CD4-positive, alpha-beta T cell (primary cell): Measurements from ENCODE around the gene ST3GAL2. TPM values are rescaled to one million over a fixed set of nuclear protein-coding genes. Genes with fewer than 3 reads are reported as not detected.
A peak's percentile ranks its signal among the peaks of the same experiment; 100 is the strongest.

ENCODE experiments used
- ATAC-seq: fragments of 200-7000 bp; cut with Tn5 transposase; one replicate; pipeline ENCODE4 v1.10.0; 2022; ENCODE audit warnings: mild to moderate bottlenecking; ENCODE audit not compliant: poor library complexity
- CTCF ChIA-PET: fragments of 350-600 bp; sonication (Branson Sonifier 250); formaldehyde crosslinking; loops from one replicate; lab custom pipeline; 2021; ENCODE audit warnings: antibody characterized with exemption, inconsistent platforms; lab: Charles Lee
- POLR2A ChIA-PET: fragments of 350-600 bp; sonication (Branson Sonifier 250); formaldehyde crosslinking; loops from one replicate; lab custom pipeline; 2021; ENCODE audit warnings: antibody characterized with exemption, inconsistent platforms; lab: Charles Lee
- DNase-seq, 14 experiments: peaks; one replicate each; pipeline ENCODE4 v3.0.0-alpha.2; 2013 to 2020; ENCODE audit warnings: mixed read lengths in 2 of 14
- H3K27ac ChIP-seq, 2 donors: one replicate each; pipeline versions ENCODE4 v1.5.1 to v1.7.0; 2013; ENCODE audit warnings: low read length in 2 of 2, low read depth in 1 of 2, mild to moderate bottlenecking in 1 of 2
- H3K27me3 ChIP-seq, 2 experiments: 1 replicate in 1 of 2; 2 replicates in 1 of 2; pipeline versions ENCODE4 v1.6.1 to v1.7.0; 2013; ENCODE audit warnings: low read length in 2 of 2, control low read depth in 1 of 2, mild to moderate bottlenecking in 1 of 2, moderate library complexity in 1 of 2; ENCODE audit not compliant: insufficient read depth in 2 of 2, control insufficient read depth in 1 of 2
- H3K36me3 ChIP-seq: one replicate; pipeline ENCODE4 v1.6.1; 2013; ENCODE audit warnings: low read length, control low read depth; ENCODE audit not compliant: insufficient read depth
- H3K4me1 ChIP-seq: one replicate; pipeline ENCODE4 v1.6.1; 2013; ENCODE audit warnings: low read length, control low read depth; ENCODE audit not compliant: insufficient read depth
- H3K4me3 ChIP-seq: one replicate; pipeline ENCODE4 v1.5.1; 2013; ENCODE audit warnings: mild to moderate bottlenecking, low read length, moderate library complexity
- H3K9me3 ChIP-seq, 2 experiments: 1 replicate in 1 of 2; 2 replicates in 1 of 2; pipeline versions ENCODE4 v1.6.1 to v1.7.0; 2013; ENCODE audit warnings: low read length in 2 of 2, mild to moderate bottlenecking in 2 of 2, control low read depth in 1 of 2, moderate library complexity in 1 of 2; ENCODE audit not compliant: control insufficient read depth in 1 of 2, insufficient read depth in 1 of 2
- H3K27ac Mint-ChIP-seq: one replicate; pipeline ENCODE4 v1.8.0; 2020; ENCODE audit warnings: mixed read lengths
- H3K27me3 Mint-ChIP-seq: one replicate; pipeline ENCODE4 v1.8.0; 2021; ENCODE audit warnings: mixed read lengths
- H3K36me3 Mint-ChIP-seq: one replicate; pipeline ENCODE4 v1.8.0; 2021; ENCODE audit warnings: low read depth, mixed read lengths
- H3K4me1 Mint-ChIP-seq: one replicate; pipeline ENCODE4 v1.8.0; 2021; ENCODE audit warnings: low read depth, mixed read lengths
- H3K4me3 Mint-ChIP-seq: one replicate; pipeline ENCODE4 v1.8.0; 2020; ENCODE audit warnings: mild to moderate bottlenecking, mixed read lengths
- H3K9me3 Mint-ChIP-seq: one replicate; pipeline ENCODE4 v1.8.0; 2020; ENCODE audit warnings: mixed read lengths
- CTCF ChIP-seq: fragments of 200-600 bp; IDR thresholded peaks from one replicate; pipeline ENCODE4 v1.8.0; 2022; ENCODE audit warnings: antibody characterized with exemption, mild to moderate bottlenecking
- intact Hi-C, 2 experiments: fragments of 100-400 bp; cut with DNase I in 1 of 2; cut with micrococcal nuclease in 1 of 2; formaldehyde crosslinking; loops; one replicate each; pipeline versions ENCODE4 v1.15.1 to v1.9.0; 2023 to 2025; cut with DNase I, micrococcal nuclease
- total RNA-seq, 174 experiments: library from RNA in 2 of 174; stranded (reverse) in 2 of 174; gene quantifications; one replicate each; pipeline ENCODE4 v1.2.3 and lab custom pipeline; 2021 to 2026

The ST3GAL2 gene
- total RNA-seq, 2 experiments from 2014 or later, result 9.8 to 11.1 TPM

- POLR2A ChIA-PET, result interaction anchor here (0.7 to 2.6 kb wide), 3 partner anchors 29 to 86 kb away, joined by 3 to 21 read pairs (median 4); no protein-coding TSS in a partner anchor
- Mint-ChIP-seq H3K4me1 (peaks cover 84% of the 10 kb centered on the region), H3K27me3 (no peaks in the 10 kb centered on the region), H3K4me3 (peak overlapping the region; percentile 45), H3K36me3 (peaks cover 9% of the 10 kb centered on the region), H3K9me3 (no peaks in the 10 kb centered on the region), H3K27ac (peak overlapping the region; percentile 86)
- CTCF ChIA-PET, result interaction anchor here (1.0 kb wide), 1 partner anchor 16 kb away, joined by 3 read pairs; no protein-coding TSS in a partner anchor
- TF ChIP-seq CTCF, result no peak
- DNase-seq (peak in 1 of 14 experiments; percentile 27), ATAC-seq (no peak)
- Histone ChIP-seq H3K36me3 (peaks cover 6% of the 10 kb centered on the region), H3K9me3 (no peaks in the 10 kb centered on the region), H3K4me3 (no peak overlapping the region), H3K27me3 (no peaks in the 10 kb centered on the region), H3K27ac (no peak overlapping the region), H3K4me1 (peaks cover 75% of the 10 kb centered on the region)
- intact Hi-C loops, result no loop called here
Measured at GRCh38 chr16:70432723-70433457, 6.0 kb downstream of the ST3GAL2 start.

- no peak overlapping the region for H3K27ac ChIP-seq
- POLR2A ChIA-PET, result interaction anchor here (1.0 to 2.6 kb wide), 3 partner anchors 13 to 51 kb away, joined by 3 to 21 read pairs (median 4); no protein-coding TSS in a partner anchor
- CTCF ChIA-PET, result no interaction called here
- TF ChIP-seq CTCF, result no peak
- Mint-ChIP-seq H3K36me3 (peaks cover 5% of the 10 kb centered on the region), H3K9me3 (no peaks in the 10 kb centered on the region), H3K4me1 (peaks cover 84% of the 10 kb centered on the region), H3K27ac (peak overlapping the region; percentile 86), H3K27me3 (no peaks in the 10 kb centered on the region), H3K4me3 (no peak overlapping the region)
- H3K27me3 ChIP-seq, result no peaks in the 10 kb centered on the region
- peaks cover 6% of the 10 kb centered on the region for H3K36me3 ChIP-seq
- no peaks in the 10 kb centered on the region for H3K9me3 ChIP-seq
- intact Hi-C loops, result no loop called here
- no peak for DNase-seq
- ATAC-seq, result no peak
- no peak overlapping the region for H3K4me3 ChIP-seq
- peaks cover 72% of the 10 kb centered on the region for H3K4me1 ChIP-seq
Measured at GRCh38 chr16:70432356-70432722, 6.6 kb downstream of the ST3GAL2 start.

- intact Hi-C loops, result loop anchor here in 1 of 2 experiments (2.0 kb wide), 1 partner anchor 50 kb away; no protein-coding TSS in a partner anchor
- Mint-ChIP-seq H3K4me1 (peaks cover 69% of the 10 kb centered on the region), H3K27me3 (no peaks in the 10 kb centered on the region), H3K4me3 (peak overlapping the region; percentile 61), H3K9me3 (no peaks in the 10 kb centered on the region), H3K27ac (peak overlapping the region; percentile 86), H3K36me3 (peaks cover 4% of the 10 kb centered on the region)
- ChIA-PET CTCF (interaction anchor here (1.0 kb wide), 1 partner anchor 40 kb away, joined by 3 read pairs; no protein-coding TSS in a partner anchor), POLR2A (interaction anchor here (2.6 kb wide), 1 partner anchor 50 kb away, joined by 21 read pairs; no protein-coding TSS in a partner anchor)
- Histone ChIP-seq H3K36me3 (peaks cover 6% of the 10 kb centered on the region), H3K27me3 (no peaks in the 10 kb centered on the region), H3K9me3 (no peaks in the 10 kb centered on the region), H3K4me3 (no peak overlapping the region), H3K27ac (peak overlapping the region; percentile 73 to 79), H3K4me1 (peaks cover 66% of the 10 kb centered on the region)
- peak; percentile 88 for ATAC-seq
- peak in 13 of 14 experiments; percentile 26 to 89 (median 51) for DNase-seq
- no peak for TF ChIP-seq CTCF
Measured at GRCh38 chr16:70430667-70431536, 8.0 kb downstream of the ST3GAL2 start.
